Limb (tissue), 2 donors: ENCODE results near the gene TSC2.
"Not testable (repeated sequence)": the region's sequence is repeated elsewhere in the genome, so short reads cannot be mapped to it uniquely, and the experiment has no call there.

Source experiments
- DNase-seq, 2 donors: peaks; one replicate each; pipeline ENCODE4 v3.0.0-alpha.2; 2016; ENCODE audit errors: extremely low spot score in 2 of 2

The TSC2 gene

DNA sequence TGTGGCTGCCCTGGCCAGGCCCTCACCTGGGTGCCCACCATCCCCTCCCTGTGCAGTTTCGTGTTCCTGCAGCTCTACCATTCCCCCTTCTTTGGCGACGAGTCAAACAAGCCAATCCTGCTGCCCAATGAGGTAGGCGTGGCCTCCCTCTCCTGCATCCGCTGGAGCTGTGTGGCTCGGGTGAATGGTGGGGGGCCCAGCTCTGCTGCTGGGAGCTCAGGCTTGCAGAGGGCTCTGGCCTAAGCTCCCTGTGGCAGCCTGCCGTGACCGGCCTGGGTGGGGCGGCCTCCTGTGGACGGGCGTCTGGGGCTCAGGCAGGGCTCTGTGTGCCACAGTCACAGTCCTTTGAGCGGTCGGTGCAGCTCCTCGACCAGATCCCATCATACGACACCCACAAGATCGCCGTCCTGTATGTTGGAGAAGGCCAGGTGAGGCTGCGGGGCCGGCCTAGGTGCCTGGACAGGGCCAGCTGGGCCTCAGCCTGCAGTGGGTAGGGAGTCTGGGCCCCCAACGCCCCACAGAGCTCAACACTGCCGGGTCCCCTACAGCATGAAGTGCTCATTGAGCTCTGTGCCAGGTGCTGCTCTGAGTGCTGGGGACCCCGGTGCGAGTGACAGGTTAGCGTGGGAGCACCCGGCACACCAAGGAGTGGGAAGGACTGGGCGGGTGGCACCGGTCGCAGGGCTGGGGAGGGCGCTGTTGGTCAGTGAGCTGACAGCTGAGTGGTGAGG lies 37.3 kb downstream of the TSC2 start:
- DNase-seq: no peak

DNA sequence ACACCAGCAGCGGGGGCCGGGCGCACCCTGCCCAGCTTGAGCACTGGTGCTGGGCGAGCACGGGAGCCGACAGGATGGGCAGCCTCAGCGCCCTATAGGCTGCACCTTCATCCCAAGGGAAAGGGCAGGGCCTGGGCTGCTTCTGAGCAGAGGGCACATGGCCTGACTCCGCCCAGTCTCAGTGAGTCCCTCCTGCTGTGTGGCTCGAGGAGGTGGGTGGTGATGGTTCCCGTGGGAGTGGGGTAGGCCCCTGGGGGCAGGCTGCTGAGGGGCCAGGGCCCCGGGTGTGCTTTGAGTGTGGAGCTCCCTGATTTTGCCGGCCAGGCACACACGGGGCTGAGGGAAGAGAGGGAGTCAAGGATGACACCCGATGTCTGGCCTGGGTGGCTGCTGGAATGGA lies 37.9 kb downstream of the TSC2 start:
- no peak for DNase-seq

DNA sequence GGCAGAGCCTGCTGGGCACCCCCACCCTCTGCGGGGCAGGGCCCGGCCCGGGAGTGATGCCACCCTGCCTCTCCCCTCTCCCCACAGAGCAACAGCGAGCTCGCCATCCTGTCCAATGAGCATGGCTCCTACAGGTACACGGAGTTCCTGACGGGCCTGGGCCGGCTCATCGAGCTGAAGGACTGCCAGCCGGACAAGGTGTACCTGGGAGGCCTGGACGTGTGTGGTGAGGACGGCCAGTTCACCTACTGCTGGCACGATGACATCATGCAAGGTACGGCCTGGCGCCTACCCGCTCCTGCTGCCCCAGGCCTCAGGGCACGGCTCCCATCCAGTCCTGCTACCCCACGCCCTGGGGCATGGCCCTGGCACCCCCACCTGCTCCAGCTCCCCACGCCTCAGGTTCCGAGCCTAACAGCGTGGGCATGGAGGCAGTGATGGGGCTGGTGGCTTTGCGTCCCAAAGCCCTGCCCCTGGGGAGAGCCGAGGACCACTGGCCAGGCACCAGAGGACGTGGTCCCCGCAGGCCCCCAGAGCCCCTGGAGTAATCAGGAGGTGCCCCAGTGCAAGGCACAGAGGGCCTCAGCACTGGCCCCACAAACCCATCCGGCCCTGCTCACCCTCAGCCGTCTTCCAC lies 38.4 kb downstream of the TSC2 start:
- no peak for DNase-seq

DNA sequence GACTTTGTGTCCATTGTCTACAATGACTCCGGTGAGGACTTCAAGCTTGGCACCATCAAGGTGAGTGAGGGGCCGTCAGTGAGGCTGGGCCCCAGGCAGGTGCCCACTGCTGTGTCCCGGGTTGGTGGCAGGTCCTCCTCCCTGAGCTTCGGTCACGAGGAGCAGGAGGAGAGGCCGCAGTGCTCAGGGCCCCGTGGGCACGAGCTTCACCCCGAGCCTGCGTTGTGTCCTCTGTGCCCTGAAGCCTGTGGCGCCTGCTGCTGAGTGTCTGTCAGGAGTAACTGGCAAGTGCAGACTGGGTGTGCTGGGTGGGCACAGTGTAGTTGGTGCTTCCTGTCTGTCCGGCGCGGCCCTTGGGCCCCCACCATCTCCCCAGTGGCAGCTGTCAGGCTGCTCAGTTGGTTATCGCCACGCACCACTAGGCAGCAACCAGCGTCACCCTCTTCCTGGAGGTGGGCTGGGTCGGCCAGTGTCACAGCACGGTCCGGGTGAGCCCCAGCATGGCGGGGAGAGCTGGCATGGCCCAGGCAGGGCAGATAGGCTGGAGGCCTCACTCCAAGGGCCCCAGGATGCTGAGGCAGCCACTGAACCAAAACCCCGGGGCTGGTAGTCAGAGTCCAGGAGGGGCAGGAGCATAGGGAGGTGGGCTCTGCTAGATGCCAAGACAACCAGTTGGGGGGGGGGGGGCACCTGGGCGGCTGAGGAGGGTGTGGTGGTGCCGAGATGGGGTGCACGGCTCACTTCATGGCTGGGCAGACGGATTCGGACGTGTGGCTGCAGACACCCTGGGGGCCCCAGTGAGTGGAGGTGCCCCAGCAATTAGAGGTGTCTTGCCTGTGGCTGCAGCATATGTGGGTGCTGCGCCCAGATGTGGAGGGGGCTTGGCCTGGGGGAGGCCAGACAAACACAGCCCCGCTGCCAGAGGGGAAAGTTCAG lies 39.3 kb downstream of the TSC2 start:
- DNase-seq: no peak

DNA sequence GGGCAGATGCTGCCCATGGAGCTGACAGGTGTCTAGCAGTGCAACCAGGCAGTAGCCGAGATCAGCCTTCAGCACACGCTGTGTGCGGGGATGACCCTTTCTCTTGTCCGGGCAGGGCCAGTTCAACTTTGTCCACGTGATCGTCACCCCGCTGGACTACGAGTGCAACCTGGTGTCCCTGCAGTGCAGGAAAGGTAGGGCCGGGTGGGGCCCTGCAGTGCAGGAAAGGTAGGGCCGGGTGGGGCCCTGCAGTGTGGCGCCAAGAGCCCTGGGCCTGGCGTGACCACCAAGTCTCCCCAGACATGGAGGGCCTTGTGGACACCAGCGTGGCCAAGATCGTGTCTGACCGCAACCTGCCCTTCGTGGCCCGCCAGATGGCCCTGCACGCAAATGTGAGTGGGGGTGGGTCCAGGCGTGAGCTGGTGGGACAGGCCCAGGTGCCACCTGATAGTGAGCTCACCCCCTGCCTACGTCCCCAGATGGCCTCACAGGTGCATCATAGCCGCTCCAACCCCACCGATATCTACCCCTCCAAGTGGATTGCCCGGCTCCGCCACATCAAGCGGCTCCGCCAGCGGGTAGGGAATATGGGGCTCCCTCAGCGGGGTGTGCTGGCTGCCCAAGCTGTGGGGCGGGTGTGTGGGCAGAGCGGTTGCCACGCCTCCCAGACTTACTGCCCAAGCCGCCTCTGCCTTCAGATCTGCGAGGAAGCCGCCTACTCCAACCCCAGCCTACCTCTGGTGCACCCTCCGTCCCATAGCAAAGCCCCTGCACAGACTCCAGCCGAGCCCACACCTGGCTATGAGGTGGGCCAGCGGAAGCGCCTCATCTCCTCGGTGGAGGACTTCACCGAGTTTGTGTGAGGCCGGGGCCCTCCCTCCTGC lies 40.2 kb downstream of the TSC2 start:
- DNase-seq: no peak

DNA sequence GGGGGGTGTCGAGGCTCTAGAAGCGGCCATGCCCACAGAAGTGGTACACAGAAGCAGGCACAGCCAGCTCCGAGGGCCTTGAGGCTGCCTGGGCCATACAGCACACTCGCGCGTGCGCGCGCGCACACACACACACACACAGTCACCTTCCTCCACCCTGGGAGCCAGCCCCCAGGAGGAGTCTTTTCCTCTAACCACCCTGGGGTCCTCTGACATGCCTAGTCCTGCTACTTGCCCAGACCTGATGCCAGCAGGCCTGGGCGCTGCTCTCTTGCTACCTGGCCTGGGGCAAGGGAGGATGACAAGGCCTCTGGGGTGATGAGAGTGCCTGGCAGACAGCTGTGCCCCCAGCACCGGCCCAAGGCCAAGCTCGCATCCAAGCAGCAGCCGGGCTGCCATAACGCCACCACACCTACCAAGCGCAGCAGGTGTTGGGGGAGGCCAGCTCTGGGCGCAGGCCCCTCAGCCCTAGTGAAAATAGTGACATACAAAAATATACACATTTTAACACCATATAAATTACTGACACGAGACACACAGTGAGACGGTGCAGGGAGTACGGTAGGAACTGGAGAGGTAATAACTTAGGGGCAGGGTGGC lies 41.1 kb downstream of the TSC2 start:
- no peak for DNase-seq

DNA sequence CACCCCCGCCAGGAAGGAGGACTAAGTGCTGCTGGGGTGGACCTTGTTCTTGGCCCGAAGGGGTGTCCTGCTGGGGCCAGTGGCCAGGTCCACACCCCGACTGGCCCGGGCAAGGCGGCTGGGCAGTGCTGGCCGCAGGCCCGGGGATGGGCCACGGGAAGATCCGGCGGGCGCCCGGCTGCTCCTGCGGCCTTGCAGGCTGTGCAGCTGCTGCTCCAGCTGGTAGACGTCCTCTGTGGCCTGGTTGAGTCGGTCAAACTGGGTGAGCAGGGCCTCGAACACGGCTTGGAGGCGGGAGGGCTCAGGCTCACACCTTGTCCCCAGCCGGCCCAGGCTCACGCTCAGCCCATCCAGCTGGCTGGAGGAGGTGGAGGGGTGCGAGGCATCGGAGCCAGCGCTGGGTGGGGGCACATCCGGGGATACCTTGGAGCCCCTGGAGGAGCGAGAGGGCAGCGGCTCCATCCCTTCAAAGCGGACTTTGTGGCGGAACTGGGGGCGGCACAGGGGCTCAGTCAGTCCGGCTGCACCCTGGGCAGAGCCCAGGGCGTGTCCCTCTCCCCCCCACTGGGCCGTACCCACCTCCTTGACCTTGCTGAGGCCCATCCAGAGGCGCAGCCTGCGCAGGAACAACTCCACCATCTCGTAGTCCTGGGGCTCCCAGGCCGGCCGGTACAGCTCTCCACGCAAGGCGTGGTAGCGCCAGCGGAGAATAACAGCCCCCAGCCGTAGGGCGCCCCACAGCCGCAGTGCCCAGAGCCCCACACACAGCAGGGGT lies 42.1 kb downstream of the TSC2 start:
- peak in 1 of 2 donors; percentile 45 for DNase-seq

DNA sequence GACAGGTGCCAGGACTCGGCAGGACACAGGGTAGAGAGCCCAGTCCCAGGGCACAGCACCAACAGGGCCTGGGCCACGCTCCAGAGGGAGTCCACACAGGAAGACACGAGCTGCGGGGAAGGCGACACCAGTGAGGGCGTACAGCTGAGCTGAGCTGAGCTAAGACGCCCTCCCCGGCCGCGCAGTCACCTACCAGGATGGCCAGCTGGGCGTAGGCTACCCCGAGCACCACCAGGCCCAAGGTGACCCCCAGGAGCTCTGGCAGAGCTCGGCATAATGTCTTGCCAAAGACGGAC lies 42.6 kb downstream of the TSC2 start:
- DNase-seq: peak in 1 of 2 donors; percentile 37

DNA sequence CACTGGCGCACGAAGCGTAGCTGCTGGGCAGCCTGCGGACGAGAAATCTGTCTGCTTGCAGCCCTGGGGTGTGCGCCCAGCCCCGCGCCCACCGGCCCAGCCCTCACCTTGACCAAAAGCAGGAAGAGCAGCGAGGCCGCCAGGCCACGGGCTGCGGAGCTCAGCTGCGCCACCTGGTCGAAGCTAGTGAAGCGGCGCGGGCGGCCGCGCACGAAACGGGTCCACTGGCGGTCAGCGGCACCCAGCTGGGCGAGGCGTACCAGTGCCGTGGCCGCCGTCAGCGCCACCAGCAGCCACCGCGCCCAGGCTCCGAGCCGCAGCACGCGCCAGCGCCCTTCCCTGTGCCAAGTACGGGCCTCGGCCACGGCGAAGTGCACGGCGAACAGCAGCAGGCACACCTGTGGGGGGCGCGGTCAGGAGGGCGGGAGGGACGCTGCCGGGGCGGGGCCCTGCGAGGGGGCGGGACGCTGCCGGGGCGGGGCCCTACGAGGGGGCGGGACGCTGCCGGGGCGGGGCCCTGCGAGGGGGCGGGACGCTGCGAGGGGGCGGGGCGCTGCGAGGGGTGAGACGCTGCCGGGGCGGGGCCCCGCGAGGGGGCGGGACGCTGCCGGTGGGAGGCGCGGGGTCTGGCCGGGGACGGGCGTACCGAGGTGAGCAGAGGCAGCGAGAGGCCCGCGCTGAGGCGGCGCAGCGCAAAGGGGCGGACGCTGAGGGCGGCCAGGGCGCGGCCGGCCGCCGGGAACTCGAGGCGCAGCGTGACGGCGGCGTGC lies 43.2 kb downstream of the TSC2 start:
- DNase-seq: peak; percentile 77 to 91

DNA sequence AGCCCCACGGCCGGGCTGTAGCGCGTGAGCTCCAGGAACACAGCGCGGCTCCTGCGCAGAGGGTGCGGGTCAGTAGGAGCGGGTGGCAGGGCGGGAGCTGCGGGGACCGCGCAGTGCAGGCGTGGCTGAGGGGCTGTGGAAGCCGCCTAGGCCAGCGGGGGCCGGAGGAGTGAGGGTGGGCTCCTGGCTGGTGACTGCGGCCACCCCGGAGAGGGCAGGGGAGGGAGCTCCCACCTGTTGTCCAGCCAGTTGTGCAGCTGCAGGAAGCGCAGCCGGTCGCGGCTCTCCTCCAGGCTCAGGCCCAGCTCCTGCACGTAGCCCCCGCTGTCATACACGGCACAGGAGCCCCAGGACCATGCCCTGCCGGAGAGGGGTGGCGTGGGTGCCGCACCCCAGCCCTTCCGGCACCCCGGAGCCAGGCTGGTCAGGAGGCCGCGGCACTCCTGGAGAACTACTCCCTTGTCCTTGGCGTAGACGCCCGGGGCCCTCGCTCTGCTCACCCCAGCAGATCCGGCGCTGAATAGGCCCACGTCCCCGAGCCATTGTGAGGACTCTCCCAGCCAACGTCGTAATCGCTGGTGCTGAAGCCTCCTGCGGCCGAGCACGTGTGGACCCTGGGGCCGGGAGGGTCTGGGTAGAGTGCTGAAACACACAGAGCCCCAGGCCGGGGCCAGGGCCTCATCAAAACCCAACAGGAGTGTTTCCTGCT lies 43.9 kb downstream of the TSC2 start:
- no peak for DNase-seq

DNA sequence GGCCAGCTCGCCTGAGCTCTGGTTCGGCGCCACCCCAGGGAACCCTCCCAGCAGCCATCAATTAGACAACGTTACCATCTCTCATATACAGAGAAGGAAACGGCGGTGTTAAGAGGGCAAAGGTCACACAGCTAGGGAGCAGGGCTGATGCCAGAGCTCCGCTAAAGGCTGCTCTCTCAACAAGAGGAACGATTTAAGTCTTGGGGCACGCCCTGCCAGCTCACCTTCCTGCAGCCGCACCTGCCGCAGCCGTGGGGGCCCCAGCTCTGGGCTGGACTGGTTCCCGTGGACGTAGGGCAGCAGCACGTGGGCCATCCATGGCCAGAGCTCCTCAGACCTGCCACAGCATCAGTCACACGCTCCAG lies 44.5 kb downstream of the TSC2 start:
- DNase-seq: no peak

DNA sequence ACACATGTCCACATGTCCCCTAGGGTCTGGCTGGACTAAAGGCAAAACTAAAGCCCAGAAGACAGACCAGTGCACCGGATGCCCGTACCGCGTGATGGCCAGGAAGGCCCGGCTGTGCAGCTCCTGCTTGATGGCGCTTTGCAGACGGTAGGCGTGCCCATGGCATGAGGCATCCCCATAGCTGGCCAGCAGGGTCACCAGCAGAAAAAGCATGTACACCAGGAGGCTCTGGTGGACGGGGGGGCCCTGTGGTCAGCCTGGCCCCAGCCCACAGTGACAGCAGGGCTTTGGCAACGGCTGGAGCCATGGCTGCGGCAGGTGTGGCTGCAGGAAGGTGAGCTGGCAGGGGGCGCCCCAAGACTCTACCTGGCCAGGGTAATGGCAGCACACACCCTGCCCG lies 45.1 kb downstream of the TSC2 start:
- no peak for DNase-seq

DNA sequence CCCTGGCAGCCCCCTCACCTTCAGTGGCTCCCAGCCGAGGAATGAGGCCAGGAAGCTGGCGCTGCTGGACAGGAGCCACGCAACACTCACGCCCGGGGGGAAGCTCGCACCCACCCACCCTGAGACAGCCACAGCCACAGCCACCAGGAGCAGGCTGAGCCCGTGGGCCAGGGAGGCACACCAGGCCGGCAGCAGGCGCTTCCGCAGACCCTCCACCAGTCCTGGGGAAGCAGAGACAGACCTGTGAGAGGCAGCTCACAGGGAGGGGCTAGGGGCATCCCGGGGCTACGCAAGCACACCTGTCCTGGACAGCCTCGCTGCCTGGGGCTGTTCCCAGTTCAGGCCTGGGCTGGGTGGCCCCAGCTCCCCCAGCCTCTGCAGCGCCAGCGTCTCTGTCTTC lies 46.0 kb downstream of the TSC2 start:
- no peak for DNase-seq

DNA sequence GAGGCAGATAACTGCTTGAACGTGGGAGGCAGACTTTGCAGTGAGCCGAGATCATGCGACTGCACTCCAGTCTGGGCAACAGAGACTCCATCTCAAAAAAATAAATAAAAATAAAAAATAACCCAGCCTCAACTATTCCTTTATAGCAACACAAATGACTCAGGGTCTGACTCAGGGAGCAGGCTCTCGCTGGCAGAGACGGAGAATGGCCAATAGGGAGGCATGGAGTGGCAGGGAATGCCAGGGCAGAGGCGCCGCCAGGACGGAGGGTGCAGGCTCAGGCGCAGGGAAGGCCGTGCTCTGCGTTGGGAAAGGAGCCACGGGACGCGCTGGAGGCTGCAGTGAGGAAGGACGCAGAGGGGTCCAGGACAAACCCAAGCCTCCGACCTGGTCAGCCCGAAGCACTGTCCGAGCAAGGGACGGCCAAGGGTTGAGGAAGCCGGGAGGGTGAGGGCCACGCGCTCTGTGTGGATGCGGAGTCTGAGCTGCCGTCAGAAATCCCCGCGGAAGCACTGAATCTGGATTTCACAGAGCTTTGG lies 47.6 kb downstream of the TSC2 start:
- no peak for DNase-seq

DNA sequence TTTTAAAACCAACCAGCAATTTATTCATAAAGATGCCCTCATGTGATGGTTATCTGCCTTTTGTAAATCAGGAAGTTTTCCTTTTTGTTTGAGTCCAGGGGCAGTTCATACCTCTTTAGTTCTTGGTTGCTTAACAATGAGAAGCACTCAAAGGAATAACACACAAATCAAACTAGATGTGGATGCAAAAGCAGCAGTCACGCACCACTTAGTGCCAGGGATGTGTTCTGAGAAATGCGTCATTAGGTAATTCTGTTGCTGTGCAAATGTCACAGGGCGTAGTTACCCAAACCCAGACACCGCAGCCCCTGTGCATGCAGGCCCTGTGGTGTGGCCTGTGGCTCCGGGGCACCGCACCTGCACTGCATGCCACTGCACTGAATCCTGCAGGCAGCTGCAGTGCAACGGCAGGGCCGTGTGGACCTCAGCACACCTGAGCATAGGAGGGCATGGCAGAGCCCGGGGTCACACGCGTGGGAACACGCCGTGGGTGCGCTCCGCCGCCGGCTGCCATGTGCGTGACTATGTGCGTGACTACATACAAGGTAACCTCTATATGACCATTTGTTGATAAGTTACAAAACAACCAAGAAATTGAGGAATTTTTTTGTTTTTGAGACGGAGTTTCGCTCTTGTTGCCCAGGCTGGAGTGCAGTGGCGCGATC lies 48.3 kb downstream of the TSC2 start:
- no peak for DNase-seq

DNA sequence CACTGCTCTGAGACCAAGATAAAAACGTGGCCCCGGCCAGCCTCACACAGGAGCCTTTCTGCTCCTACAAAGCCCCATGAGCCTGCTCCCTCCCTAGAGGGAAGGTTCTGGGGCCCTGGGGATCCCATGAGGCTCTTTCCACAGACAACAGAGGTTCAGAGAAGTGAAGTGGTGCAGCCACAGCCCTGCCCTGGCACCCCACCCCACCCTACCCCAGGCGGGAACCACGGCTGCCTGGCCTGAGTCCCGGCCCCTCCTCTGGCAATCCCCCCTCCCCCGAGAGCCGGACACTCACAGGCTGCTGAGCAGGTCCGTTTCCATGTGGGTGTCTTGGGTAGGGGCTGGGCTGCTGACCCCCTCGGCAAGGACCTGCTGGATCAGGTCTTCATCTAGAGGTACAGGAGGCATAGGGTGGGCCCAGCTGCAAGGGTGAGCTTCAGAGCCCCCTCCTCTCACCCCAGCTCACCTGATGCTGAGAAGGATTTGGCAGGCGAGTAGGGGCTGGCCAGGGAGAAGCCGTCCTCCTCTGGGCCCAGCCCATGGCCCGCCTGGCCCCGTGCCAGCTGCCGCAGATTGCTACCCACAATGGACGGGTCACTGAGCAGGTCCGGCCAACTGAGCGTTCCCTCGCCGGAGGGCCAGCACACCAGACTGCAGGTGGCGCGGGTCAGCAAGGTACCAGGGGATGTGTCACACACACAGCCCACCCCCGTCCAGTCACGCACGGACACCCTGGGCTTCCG lies 49.2 kb downstream of the TSC2 start:
- no peak for DNase-seq

DNA sequence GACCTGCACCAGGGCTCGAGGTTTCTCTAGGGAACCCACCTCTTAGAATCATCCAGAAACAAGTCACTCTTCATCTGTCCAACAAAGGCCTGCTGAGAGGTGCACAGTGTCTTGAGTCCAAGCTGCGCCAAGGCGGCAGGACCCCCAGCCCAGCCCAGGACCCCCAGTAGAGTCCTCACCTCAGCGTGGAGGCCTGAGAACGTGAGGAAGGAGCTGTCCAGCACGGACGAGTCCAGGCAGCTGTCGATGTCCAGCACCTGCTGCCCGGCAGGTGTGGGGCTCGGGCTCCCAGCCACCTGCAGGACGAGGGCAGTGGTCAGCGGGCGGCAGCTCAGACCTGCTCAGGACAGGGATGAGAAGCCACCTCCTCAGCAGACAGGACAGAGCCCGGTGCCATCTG lies 49.9 kb downstream of the TSC2 start:
- not testable (repeated sequence) for DNase-seq
